ENCODE measurements around the gene METTL8.
A peak's percentile ranks its signal among the peaks of the same experiment; 100 is the strongest.
"Not testable (repeated sequence)": the region's sequence is repeated elsewhere in the genome, so short reads cannot be mapped to it uniquely, and the experiment has no call there.

METTL8 gene

GRCh38 chr2:171394164-171394740 is 39.5 kb downstream of the METTL8 start:
- Mint-ChIP-seq H3K27ac (no peak overlapping the region), H3K36me3 (ENCODE audit: low read depth) (peaks cover 32% of the 10 kb centered on the region), H3K9me3 (peaks cover 12% of the 10 kb centered on the region), H3K4me1 (peaks cover 23% of the 10 kb centered on the region), H3K4me3 (no peak overlapping the region), H3K27me3 (no peaks in the 10 kb centered on the region)
- ATAC-seq: no peak
- no peak for DNase-seq

- Mint-ChIP-seq H3K36me3 (ENCODE audit: low read depth) (peaks cover 34% of the 10 kb centered on the region), H3K9me3 (peaks cover 12% of the 10 kb centered on the region), H3K27ac (no peak overlapping the region), H3K4me3 (no peak overlapping the region), H3K27me3 (no peaks in the 10 kb centered on the region), H3K4me1 (peaks cover 21% of the 10 kb centered on the region)
- no peak for DNase-seq
- no peak for ATAC-seq
Measured at GRCh38 chr2:171393487-171393886, 40.3 kb downstream of the METTL8 start.

- H3K9me3 Mint-ChIP-seq: no peaks in the 10 kb centered on the region
- no peak overlapping the region for H3K27ac Mint-ChIP-seq
- H3K36me3 Mint-ChIP-seq (ENCODE audit: low read depth): peaks cover 29% of the 10 kb centered on the region
- no peaks in the 10 kb centered on the region for H3K27me3 Mint-ChIP-seq
- no peak overlapping the region for H3K4me3 Mint-ChIP-seq
- H3K4me1 Mint-ChIP-seq: peaks cover 22% of the 10 kb centered on the region
- ATAC-seq: no peak
- DNase-seq: no peak
Measured at GRCh38 chr2:171391532-171391931, 42.3 kb downstream of the METTL8 start.

- Mint-ChIP-seq H3K27ac (no peak overlapping the region), H3K36me3 (ENCODE audit: low read depth) (peaks cover 32% of the 10 kb centered on the region), H3K9me3 (no peaks in the 10 kb centered on the region), H3K4me3 (no peak overlapping the region), H3K4me1 (peaks cover 22% of the 10 kb centered on the region), H3K27me3 (no peaks in the 10 kb centered on the region)
- ATAC-seq: peak; percentile 36
- DNase-seq: no peak
Measured at GRCh38 chr2:171390941-171391516, 42.8 kb downstream of the METTL8 start.

GRCh38 chr2:171389780-171390179 is 44.0 kb downstream of the METTL8 start:
- H3K27ac Mint-ChIP-seq: no peak overlapping the region
- H3K4me3 Mint-ChIP-seq: no peak overlapping the region
- H3K9me3 Mint-ChIP-seq: no peaks in the 10 kb centered on the region
- no peak for DNase-seq
- no peak for ATAC-seq
- H3K27me3 Mint-ChIP-seq: no peaks in the 10 kb centered on the region
- H3K36me3 Mint-ChIP-seq (ENCODE audit: low read depth): peaks cover 34% of the 10 kb centered on the region
- peaks cover 22% of the 10 kb centered on the region for H3K4me1 Mint-ChIP-seq

GRCh38 chr2:171389325-171389724 is 44.5 kb downstream of the METTL8 start:
- Mint-ChIP-seq H3K36me3 (ENCODE audit: low read depth) (peaks cover 34% of the 10 kb centered on the region), H3K4me3 (no peak overlapping the region), H3K4me1 (peaks cover 22% of the 10 kb centered on the region), H3K27me3 (no peaks in the 10 kb centered on the region), H3K9me3 (no peaks in the 10 kb centered on the region), H3K27ac (no peak overlapping the region)
- DNase-seq (no peak), ATAC-seq (no peak)

- H3K36me3 Mint-ChIP-seq (ENCODE audit: low read depth): peaks cover 47% of the 10 kb centered on the region
- H3K4me3 Mint-ChIP-seq: no peak overlapping the region
- no peaks in the 10 kb centered on the region for H3K27me3 Mint-ChIP-seq
- H3K9me3 Mint-ChIP-seq: no peaks in the 10 kb centered on the region
- H3K4me1 Mint-ChIP-seq: peaks cover 21% of the 10 kb centered on the region
- DNase-seq (no peak), ATAC-seq (no peak)
- H3K27ac Mint-ChIP-seq: no peak overlapping the region
Measured at GRCh38 chr2:171387052-171387451, 46.7 kb downstream of the METTL8 start.

- no peak for ATAC-seq
- H3K27ac Mint-ChIP-seq: no peak overlapping the region
- no peak overlapping the region for H3K4me3 Mint-ChIP-seq
- DNase-seq: no peak
- no peaks in the 10 kb centered on the region for H3K27me3 Mint-ChIP-seq
- H3K36me3 Mint-ChIP-seq (ENCODE audit: low read depth): peaks cover 46% of the 10 kb centered on the region
- peaks cover under 1% of the 10 kb centered on the region for H3K9me3 Mint-ChIP-seq
- H3K4me1 Mint-ChIP-seq: peaks cover 19% of the 10 kb centered on the region
Measured at GRCh38 chr2:171386627-171387026, 47.2 kb downstream of the METTL8 start.

- H3K36me3 Mint-ChIP-seq (ENCODE audit: low read depth): peaks cover 51% of the 10 kb centered on the region
- H3K9me3 Mint-ChIP-seq: peaks cover 21% of the 10 kb centered on the region
Measured at GRCh38 chr2:171383134-171383533, 50.7 kb downstream of the METTL8 start.

GRCh38 chr2:171382175-171382574 is 51.6 kb downstream of the METTL8 start:
- H3K9me3 Mint-ChIP-seq: peaks cover 24% of the 10 kb centered on the region
- not testable (repeated sequence) for H3K4me3 Mint-ChIP-seq, H3K27ac Mint-ChIP-seq, DNase-seq, ATAC-seq, H3K27me3 Mint-ChIP-seq, H3K4me1 Mint-ChIP-seq
- H3K36me3 Mint-ChIP-seq (ENCODE audit: low read depth): peaks cover 57% of the 10 kb centered on the region

More at GRCh38 chr2:171383134-171383533, 50.7 kb downstream of the METTL8 start:
- DNase-seq (no peak), ATAC-seq (no peak)
- H3K27me3 Mint-ChIP-seq: no peaks in the 10 kb centered on the region
- peaks cover 4% of the 10 kb centered on the region for H3K4me1 Mint-ChIP-seq
- H3K27ac Mint-ChIP-seq: no peak overlapping the region
- H3K4me3 Mint-ChIP-seq: no peak overlapping the region

GRCh38 chr2:171377852-171378251 is 55.9 kb downstream of the METTL8 start:
- Mint-ChIP-seq H3K9me3 (peaks cover 55% of the 10 kb centered on the region), H3K36me3 (ENCODE audit: low read depth) (peaks cover 67% of the 10 kb centered on the region)
- not testable (repeated sequence) for ATAC-seq, DNase-seq, H3K4me1 Mint-ChIP-seq, H3K27ac Mint-ChIP-seq, H3K4me3 Mint-ChIP-seq, H3K27me3 Mint-ChIP-seq

GRCh38 chr2:171367692-171368091 is 66.1 kb downstream of the METTL8 start:
- H3K27ac Mint-ChIP-seq: no peak overlapping the region
- DNase-seq (no peak), ATAC-seq (no peak)
- H3K4me3 Mint-ChIP-seq: no peak overlapping the region
- peaks cover 25% of the 10 kb centered on the region for H3K36me3 Mint-ChIP-seq (ENCODE audit: low read depth)
- peaks cover 14% of the 10 kb centered on the region for H3K9me3 Mint-ChIP-seq
- no peaks in the 10 kb centered on the region for H3K27me3 Mint-ChIP-seq
- H3K4me1 Mint-ChIP-seq: no peaks in the 10 kb centered on the region

- Mint-ChIP-seq H3K27me3 (no peaks in the 10 kb centered on the region), H3K4me3 (no peak overlapping the region), H3K36me3 (ENCODE audit: low read depth) (peaks cover 23% of the 10 kb centered on the region), H3K4me1 (no peaks in the 10 kb centered on the region), H3K27ac (no peak overlapping the region), H3K9me3 (peaks cover 14% of the 10 kb centered on the region)
- no peak for DNase-seq
- no peak for ATAC-seq
Measured at GRCh38 chr2:171365778-171366177, 68.0 kb downstream of the METTL8 start.

- no peak overlapping the region for H3K27ac Mint-ChIP-seq
- H3K27me3 Mint-ChIP-seq: no peaks in the 10 kb centered on the region
- H3K9me3 Mint-ChIP-seq: peaks cover 14% of the 10 kb centered on the region
- no peaks in the 10 kb centered on the region for H3K4me1 Mint-ChIP-seq
- H3K36me3 Mint-ChIP-seq (ENCODE audit: low read depth): peaks cover 23% of the 10 kb centered on the region
- ATAC-seq (no peak), DNase-seq (no peak)
- no peak overlapping the region for H3K4me3 Mint-ChIP-seq
Measured at GRCh38 chr2:171365232-171365631, 68.6 kb downstream of the METTL8 start.

- Mint-ChIP-seq H3K27ac (no peak overlapping the region), H3K4me3 (no peak overlapping the region), H3K27me3 (no peaks in the 10 kb centered on the region), H3K9me3 (peaks cover 14% of the 10 kb centered on the region), H3K4me1 (no peaks in the 10 kb centered on the region), H3K36me3 (ENCODE audit: low read depth) (peaks cover 42% of the 10 kb centered on the region)
- DNase-seq (no peak), ATAC-seq (no peak)
Measured at GRCh38 chr2:171362396-171362795, 71.4 kb downstream of the METTL8 start.
